HG03442 (cell line): Measurements from ENCODE around the gene USHBP1.

ENCODE experiments used
- ATAC-seq: cut with Tn5 transposase; IDR thresholded peaks from one replicate; pipeline ENCODE4 v1.9.1; 2021; ENCODE audit warnings: mild to moderate bottlenecking, moderate library complexity; ENCODE audit not compliant: unreplicated experiment

Gene USHBP1

GRCh38 chr19:17214508-17215126 lies 49.9 kb downstream of the USHBP1 start:
- no peak for ATAC-seq

- no peak for ATAC-seq
Observed at GRCh38 chr19:17213334-17213733, 51.2 kb downstream of the USHBP1 start.

GRCh38 chr19:17211547-17212446 lies 52.7 kb downstream of the USHBP1 start:
- no peak for ATAC-seq

- no peak for ATAC-seq
Observed at GRCh38 chr19:17210296-17210695, 54.2 kb downstream of the USHBP1 start.

GRCh38 chr19:17209126-17210036 lies 55.2 kb downstream of the USHBP1 start:
- ATAC-seq: no peak

GRCh38 chr19:17206736-17207581 lies 57.6 kb downstream of the USHBP1 start:
- no peak for ATAC-seq

GRCh38 chr19:17205237-17206140 lies 59.1 kb downstream of the USHBP1 start:
- no peak for ATAC-seq

- no peak for ATAC-seq
Observed at GRCh38 chr19:17202713-17203112, 61.8 kb downstream of the USHBP1 start.

- no peak for ATAC-seq
Observed at GRCh38 chr19:17202249-17202648, 62.3 kb downstream of the USHBP1 start.

GRCh38 chr19:17200408-17201079 lies 64.0 kb downstream of the USHBP1 start:
- no peak for ATAC-seq
